Brain microvascular endothelial cell (primary cell): ENCODE data around the gene NCAN.

Source experiments
- DNase-seq: peaks from one replicate; pipeline ENCODE4 v3.0.0-alpha.2; 2020
- H3K27ac ChIP-seq: fragments of 250-450 bp; sonication (Bioruptor Pico); 2 replicates; pipeline ENCODE4 v1.5.1; 2020; ENCODE audit warnings: mild to moderate bottlenecking, moderate library complexity
- H3K27me3 ChIP-seq: fragments of 250-450 bp; sonication (Bioruptor Pico); replicated peaks from 2 replicates; pipeline ENCODE4 v1.5.1; 2020; ENCODE audit warnings: mild to moderate bottlenecking
- H3K36me3 ChIP-seq: fragments of 250-450 bp; sonication (Bioruptor Pico); replicated peaks from 2 replicates; pipeline ENCODE4 v1.5.1; 2020; ENCODE audit warnings: mild to moderate bottlenecking
- H3K4me3 ChIP-seq: 2 replicates; pipeline ENCODE4 v1.5.1; 2011; ENCODE audit warnings: low read depth, mild to moderate bottlenecking, control low read depth, low read length, moderate library complexity
- in situ Hi-C: cut with HindIII; loops from 2 replicates; pipeline ENCODE4 v1.10.0; 2017; ENCODE audit warnings: low sequenced_read_pairs, low pct_ligation_motif_present
- TF ChIP-seq, protein P1 (sequence below): IDR thresholded peaks from 2 replicates; pipeline ENCODE4 v1.5.1; 2011; ENCODE audit warnings: low read depth, mild to moderate bottlenecking, moderate library complexity, low read length, control low read depth, inconsistent platforms; ENCODE audit errors: missing control alignments

The NCAN gene

DNA sequence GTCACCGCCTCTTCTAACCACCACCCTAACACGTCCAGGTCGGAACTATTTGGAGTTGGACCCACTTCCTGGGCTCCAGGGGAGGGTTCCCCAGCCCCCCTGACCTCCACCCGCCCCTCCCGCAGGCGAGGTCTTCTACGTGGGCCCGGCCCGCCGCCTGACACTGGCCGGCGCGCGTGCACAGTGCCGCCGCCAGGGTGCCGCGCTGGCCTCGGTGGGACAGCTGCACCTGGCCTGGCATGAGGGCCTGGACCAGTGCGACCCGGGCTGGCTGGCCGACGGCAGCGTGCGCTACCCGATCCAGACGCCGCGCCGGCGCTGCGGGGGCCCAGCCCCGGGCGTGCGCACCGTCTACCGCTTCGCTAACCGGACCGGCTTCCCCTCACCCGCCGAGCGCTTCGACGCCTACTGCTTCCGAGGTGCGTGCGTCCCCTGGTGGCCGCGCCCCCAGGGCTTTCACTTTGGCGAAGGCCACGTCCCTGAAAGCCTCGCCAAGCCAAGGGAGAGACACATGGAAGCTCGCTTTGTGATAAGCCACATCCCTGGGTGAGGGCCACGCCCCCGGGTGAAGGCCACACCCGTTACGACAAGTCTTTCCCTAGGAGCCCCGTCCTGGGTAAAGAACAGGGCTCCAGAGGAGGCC is 13.2 kb downstream of the NCAN start:
- TF ChIP-seq, protein P1, sequence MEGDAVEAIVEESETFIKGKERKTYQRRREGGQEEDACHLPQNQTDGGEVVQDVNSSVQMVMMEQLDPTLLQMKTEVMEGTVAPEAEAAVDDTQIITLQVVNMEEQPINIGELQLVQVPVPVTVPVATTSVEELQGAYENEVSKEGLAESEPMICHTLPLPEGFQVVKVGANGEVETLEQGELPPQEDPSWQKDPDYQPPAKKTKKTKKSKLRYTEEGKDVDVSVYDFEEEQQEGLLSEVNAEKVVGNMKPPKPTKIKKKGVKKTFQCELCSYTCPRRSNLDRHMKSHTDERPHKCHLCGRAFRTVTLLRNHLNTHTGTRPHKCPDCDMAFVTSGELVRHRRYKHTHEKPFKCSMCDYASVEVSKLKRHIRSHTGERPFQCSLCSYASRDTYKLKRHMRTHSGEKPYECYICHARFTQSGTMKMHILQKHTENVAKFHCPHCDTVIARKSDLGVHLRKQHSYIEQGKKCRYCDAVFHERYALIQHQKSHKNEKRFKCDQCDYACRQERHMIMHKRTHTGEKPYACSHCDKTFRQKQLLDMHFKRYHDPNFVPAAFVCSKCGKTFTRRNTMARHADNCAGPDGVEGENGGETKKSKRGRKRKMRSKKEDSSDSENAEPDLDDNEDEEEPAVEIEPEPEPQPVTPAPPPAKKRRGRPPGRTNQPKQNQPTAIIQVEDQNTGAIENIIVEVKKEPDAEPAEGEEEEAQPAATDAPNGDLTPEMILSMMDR = peak; percentile 76
- Histone ChIP-seq H3K36me3 (no peaks in the 10 kb centered on the region), H3K27ac (no peak overlapping the region), H3K27me3 (peaks cover 5% of the 10 kb centered on the region), H3K4me3 (no peak overlapping the region)
- in situ Hi-C loops = no loop called here
- DNase-seq = peak; percentile 45

DNA sequence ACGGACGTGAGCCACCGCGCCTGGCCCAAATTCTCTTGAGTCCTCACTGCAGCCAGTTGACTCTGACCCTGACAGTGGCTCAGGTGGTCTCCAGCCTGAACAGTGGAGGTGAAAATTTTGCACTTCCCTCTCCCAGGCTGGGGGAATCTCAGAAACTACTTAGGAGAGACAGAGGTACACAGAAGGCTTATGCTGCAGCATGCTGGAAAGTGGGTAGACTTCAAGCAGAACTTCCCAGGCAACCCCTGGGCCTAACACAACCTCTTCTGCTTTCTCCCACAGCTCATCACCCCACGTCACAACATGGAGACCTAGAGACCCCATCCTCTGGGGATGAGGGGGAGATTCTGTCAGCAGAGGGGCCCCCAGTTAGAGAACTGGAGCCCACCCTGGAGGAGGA is 14.4 kb downstream of the NCAN start:
- Histone ChIP-seq H3K27me3 (peaks cover 5% of the 10 kb centered on the region), H3K4me3 (no peak overlapping the region), H3K27ac (no peak overlapping the region), H3K36me3 (no peaks in the 10 kb centered on the region)
- TF ChIP-seq, protein P1 = no peak
- in situ Hi-C loops = no loop called here
- DNase-seq = no peak

DNA sequence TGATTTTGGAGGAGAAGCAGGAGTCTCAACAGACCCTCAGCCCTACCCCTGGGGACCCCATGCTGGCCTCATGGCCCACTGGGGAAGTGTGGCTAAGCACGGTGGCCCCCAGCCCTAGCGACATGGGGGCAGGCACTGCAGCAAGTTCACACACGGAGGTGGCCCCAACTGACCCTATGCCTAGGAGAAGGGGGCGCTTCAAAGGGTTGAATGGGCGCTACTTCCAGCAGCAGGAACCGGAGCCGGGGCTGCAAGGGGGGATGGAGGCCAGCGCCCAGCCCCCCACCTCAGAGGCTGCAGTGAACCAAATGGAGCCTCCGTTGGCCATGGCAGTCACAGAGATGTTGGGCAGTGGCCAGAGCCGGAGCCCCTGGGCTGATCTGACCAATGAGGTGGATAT is 14.9 kb downstream of the NCAN start:
- DNase-seq = no peak
- Histone ChIP-seq H3K36me3 (no peaks in the 10 kb centered on the region), H3K27me3 (peaks cover 5% of the 10 kb centered on the region), H3K27ac (no peak overlapping the region), H3K4me3 (no peak overlapping the region)
- in situ Hi-C loops = no loop called here
- TF ChIP-seq, protein P1 = no peak

DNA sequence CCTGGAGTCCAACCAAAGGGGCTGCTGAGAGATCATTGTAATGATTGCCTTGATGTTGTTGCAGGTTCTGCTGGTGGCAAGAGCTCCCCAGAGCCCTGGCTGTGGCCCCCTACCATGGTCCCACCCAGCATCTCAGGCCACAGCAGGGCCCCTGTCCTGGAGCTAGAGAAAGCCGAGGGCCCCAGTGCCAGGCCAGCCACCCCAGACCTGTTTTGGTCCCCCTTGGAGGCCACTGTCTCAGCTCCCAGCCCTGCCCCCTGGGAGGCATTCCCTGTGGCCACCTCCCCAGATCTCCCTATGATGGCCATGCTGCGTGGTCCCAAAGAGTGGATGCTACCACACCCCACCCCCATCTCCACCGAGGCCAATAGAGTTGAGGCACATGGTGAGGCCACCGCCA is 15.5 kb downstream of the NCAN start:
- H3K27me3 ChIP-seq = peaks cover 5% of the 10 kb centered on the region

DNA sequence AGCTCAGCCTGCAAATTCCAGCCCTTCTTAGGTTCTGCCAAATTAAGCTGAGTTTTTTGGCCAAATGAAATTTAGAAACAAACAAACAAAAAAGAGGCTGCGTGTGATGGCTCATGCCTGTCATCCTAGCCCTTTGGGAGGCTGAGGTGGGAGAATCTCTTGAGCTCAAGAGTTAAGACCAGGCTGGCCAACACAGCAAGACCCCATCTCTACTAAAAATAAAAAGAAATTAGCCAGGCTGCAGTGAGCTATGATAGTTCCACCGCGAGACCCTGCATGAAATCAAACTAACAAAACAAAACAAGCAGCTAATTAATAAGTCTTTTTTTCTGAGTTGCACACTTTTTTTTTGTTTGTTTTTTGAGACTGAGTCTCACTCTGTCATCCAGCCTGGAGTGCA is 17.9 kb downstream of the NCAN start:
- H3K36me3 ChIP-seq = no peaks in the 10 kb centered on the region
- in situ Hi-C loops = no loop called here
- no peak for DNase-seq
- no peak overlapping the region for H3K4me3 ChIP-seq
- peaks cover under 1% of the 10 kb centered on the region for H3K27me3 ChIP-seq
- TF ChIP-seq, protein P1 = no peak
- H3K27ac ChIP-seq = no peak overlapping the region

More for the DNA sequence above, 15.5 kb downstream of the NCAN start:
- H3K4me3 ChIP-seq = no peak overlapping the region
- no peak for DNase-seq
- in situ Hi-C loops = no loop called here
- no peak overlapping the region for H3K27ac ChIP-seq
- H3K36me3 ChIP-seq = no peaks in the 10 kb centered on the region
- TF ChIP-seq, protein P1 = no peak

DNA sequence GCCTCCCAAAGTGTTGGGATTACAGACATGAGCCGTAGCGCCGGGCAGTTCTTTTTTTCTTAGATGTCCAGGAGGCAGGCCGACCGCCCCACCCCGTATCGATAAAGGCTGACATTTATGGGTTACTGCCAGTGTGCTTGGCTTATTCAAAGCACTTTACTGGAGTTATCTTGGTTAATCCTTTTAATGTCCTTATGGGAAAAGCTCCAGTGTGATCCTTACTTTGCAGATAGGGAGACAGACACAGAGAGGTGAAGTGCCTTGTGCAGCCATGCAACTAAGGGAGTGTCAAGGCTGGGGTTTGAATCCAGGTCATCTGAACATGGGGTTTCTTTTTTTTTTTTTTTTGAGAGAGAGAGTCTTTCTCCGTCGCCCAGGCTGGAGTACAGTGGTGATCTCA is 19.2 kb downstream of the NCAN start:
- in situ Hi-C loops = no loop called here
- no peak for DNase-seq
- Histone ChIP-seq H3K27ac (no peak overlapping the region), H3K4me3 (no peak overlapping the region), H3K36me3 (no peaks in the 10 kb centered on the region), H3K27me3 (no peaks in the 10 kb centered on the region)
- TF ChIP-seq, protein P1 = no peak
